WTC11 (cell line): ENCODE measurements around the gene FERMT1. TPM values are rescaled to one million over a fixed set of nuclear protein-coding genes. Genes with fewer than 3 reads are reported as not detected.

Experiments
- ATAC-seq: fragments of 200-7000 bp; cut with Tn5 transposase; 2 replicates; pipeline ENCODE4 v1.10.0; 2021; ENCODE audit warnings: mild to moderate bottlenecking, moderate library complexity
- CTCF ChIA-PET: fragments of 300-600 bp; sonication (Branson Sonifier 250); formaldehyde crosslinking; loops from one replicate; lab custom pipeline; 2021; ENCODE audit warnings: antibody characterized with exemption; lab: Charles Lee
- POLR2A ChIA-PET: fragments of 350-600 bp; sonication (Branson Sonifier 250); formaldehyde crosslinking; loops from one replicate; lab custom pipeline; 2021; ENCODE audit warnings: antibody characterized with exemption; lab: Charles Lee
- DNase-seq: peaks from one replicate; pipeline ENCODE4 v3.0.0; 2021; ENCODE audit warnings: low spot score
- H3K27ac Mint-ChIP-seq: 2 replicates; pipeline ENCODE4 v1.8.0; 2021; ENCODE audit warnings: mixed read lengths
- H3K27me3 Mint-ChIP-seq: 2 replicates; pipeline ENCODE4 v1.8.0; 2021; ENCODE audit warnings: low read depth, mild to moderate bottlenecking, moderate library complexity, mixed read lengths
- H3K36me3 Mint-ChIP-seq: 2 replicates; pipeline ENCODE4 v1.8.0; 2021; ENCODE audit warnings: mixed read lengths
- H3K4me1 Mint-ChIP-seq: 2 replicates; pipeline ENCODE4 v1.8.0; 2022; ENCODE audit warnings: mixed read lengths
- H3K4me3 Mint-ChIP-seq: 2 replicates; pipeline ENCODE4 v1.8.0; 2021; ENCODE audit warnings: mild to moderate bottlenecking, moderate library complexity, mixed read lengths
- H3K9me3 Mint-ChIP-seq: 2 replicates; pipeline ENCODE4 v1.8.0; 2021; ENCODE audit warnings: mixed read lengths
- AFF4 ChIP-seq: sonication (generic); formaldehyde crosslinking; IDR thresholded peaks from 2 replicates; pipeline ENCODE4 v1.8.1; 2023; ENCODE audit warnings: mild to moderate bottlenecking, missing genetic modification reagents, borderline replicate concordance
- CBFB ChIP-seq: sonication (generic); formaldehyde crosslinking; IDR thresholded peaks from 2 replicates; pipeline ENCODE4 v1.8.1; 2022; ENCODE audit warnings: mild to moderate bottlenecking, low read depth, missing genetic modification reagents
- CDX4 ChIP-seq: fragments of 250-450 bp; sonication (Bioruptor Pico); IDR thresholded peaks from 2 replicates; pipeline ENCODE4 v1.9.0; 2021; ENCODE audit warnings: moderate library complexity, mild to moderate bottlenecking, inconsistent platforms, borderline replicate concordance
- FOXP1 ChIP-seq: sonication (generic); formaldehyde crosslinking; IDR thresholded peaks from 2 replicates; pipeline ENCODE4 v1.8.0; 2022; ENCODE audit warnings: missing genetic modification reagents, mild to moderate bottlenecking, moderate library complexity, borderline replicate concordance
- PRRX2 ChIP-seq: fragments of 250-450 bp; sonication (Bioruptor Pico); IDR thresholded peaks from 2 replicates; pipeline ENCODE4 v1.8.0; 2021; ENCODE audit warnings: mild to moderate bottlenecking
- SMAD3 ChIP-seq: sonication (generic); formaldehyde crosslinking; IDR thresholded peaks from 2 replicates; pipeline ENCODE4 v1.8.0; 2022; ENCODE audit warnings: missing genetic modification reagents, mild to moderate bottlenecking, borderline replicate concordance
- SMAD4 ChIP-seq: sonication (generic); formaldehyde crosslinking; IDR thresholded peaks from 2 replicates; pipeline ENCODE4 v1.8.0; 2022; ENCODE audit warnings: mild to moderate bottlenecking, missing genetic modification reagents
- STAT6 ChIP-seq: sonication (generic); formaldehyde crosslinking; conservative IDR thresholded peaks from 2 replicates; pipeline ENCODE4 v1.8.1; 2023; ENCODE audit warnings: mild to moderate bottlenecking, low read depth, missing genetic modification reagents, moderate library complexity
- TEAD1 ChIP-seq: sonication (generic); formaldehyde crosslinking; IDR thresholded peaks from 2 replicates; pipeline ENCODE4 v1.8.0; 2022; ENCODE audit warnings: mild to moderate bottlenecking, missing genetic modification reagents
- ZMAT4 ChIP-seq: fragments of 250-450 bp; sonication (Bioruptor Pico); IDR thresholded peaks from 2 replicates; pipeline ENCODE4 v1.9.0; 2021; ENCODE audit warnings: mild to moderate bottlenecking
- ZNF281 ChIP-seq: sonication (generic); formaldehyde crosslinking; IDR thresholded peaks from 2 replicates; pipeline ENCODE4 v1.8.0; 2023; ENCODE audit warnings: mild to moderate bottlenecking, missing genetic modification reagents
- ZNF317 ChIP-seq: sonication (generic); formaldehyde crosslinking; IDR thresholded peaks from 2 replicates; pipeline ENCODE4 v1.8.1; 2023; ENCODE audit warnings: low read depth, mild to moderate bottlenecking, moderate library complexity, missing genetic modification reagents, borderline replicate concordance
- ZNF396 ChIP-seq: fragments of 250-450 bp; sonication (Bioruptor Pico); IDR thresholded peaks from 2 replicates; pipeline ENCODE4 v1.8.0; 2021; ENCODE audit warnings: mild to moderate bottlenecking, moderate library complexity, borderline replicate concordance
- total RNA-seq: library from RNA; stranded (reverse); gene quantifications from 3 replicates; pipeline ENCODE4 v1.2.3, GENCODE V29; 2021
- TF ChIP-seq, protein P1 (sequence below): fragments of 250-450 bp; sonication (Bioruptor Pico); conservative IDR thresholded peaks from 2 replicates; pipeline ENCODE4 v1.9.0; 2021; ENCODE audit warnings: mild to moderate bottlenecking

The FERMT1 gene
- total RNA-seq, 1 experiment from 2014 or later = 23.0 TPM

DNA sequence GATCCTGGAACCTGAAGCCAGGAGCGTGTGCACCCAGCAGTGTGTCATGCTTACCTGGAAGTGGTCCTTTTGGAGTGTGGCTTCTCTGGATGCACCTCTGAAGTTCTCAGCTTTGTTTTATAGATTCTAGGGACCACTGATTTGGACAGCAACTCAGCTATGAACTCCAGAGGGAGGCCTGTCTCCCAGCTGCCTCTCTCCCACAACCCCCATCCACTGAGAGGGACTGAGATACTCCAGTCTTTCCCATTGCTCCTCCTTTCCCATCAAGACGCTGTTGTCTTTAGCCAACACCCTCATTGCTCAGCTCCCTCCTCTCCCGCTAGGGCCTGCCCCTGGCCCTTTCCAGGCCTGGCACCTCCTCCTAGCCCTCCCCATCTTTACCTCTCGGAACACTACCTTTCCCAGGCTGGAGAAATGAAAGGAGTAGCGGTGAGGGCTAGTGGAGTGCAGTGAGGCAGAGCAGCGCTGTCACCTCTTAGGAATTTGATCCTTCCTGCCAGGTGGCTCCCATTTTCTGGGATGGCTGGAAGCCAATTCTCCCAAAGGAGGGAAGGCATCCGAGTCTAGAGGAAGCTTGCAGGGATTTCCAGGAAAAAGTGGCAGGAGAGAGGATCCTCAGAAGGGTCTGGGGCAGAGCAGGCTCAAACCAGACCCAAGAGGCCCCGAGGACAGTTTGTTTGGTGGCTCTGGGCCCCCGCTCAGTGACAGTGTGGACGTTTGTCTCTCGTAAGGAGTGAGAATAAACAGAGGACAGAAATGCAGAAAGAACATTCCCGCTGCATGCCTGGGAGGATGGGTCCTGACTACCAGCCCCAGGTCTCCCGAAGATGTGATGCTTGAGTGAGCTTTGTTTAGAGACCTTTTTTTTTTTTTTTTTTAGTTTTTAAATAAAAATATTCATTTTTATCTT lies 68.8 kb downstream of the FERMT1 start, which contains the start of gene LRRN4 (continued):
- no peak for TF ChIP-seq AFF4

- POLR2A ChIA-PET = interaction anchor here (0.9 kb wide), 1 partner anchor 12 kb away, joined by 3 read pairs; no protein-coding TSS in a partner anchor
- Mint-ChIP-seq H3K9me3 (no peaks in the 10 kb centered on the region), H3K4me1 (peaks cover 23% of the 10 kb centered on the region), H3K27ac (no peak overlapping the region)
- ATAC-seq = no peak
- no peak for TF ChIP-seq ZNF396 (CRISPR knock-in tag)
- no peak for TF ChIP-seq ZMAT4
- TF ChIP-seq ZNF281 (CRISPR knock-in tag) = no peak
- TF ChIP-seq SMAD3 (CRISPR knock-in tag) = no peak
- TF ChIP-seq STAT6 (CRISPR knock-in tag) = no peak
- no peak for TF ChIP-seq ZNF317 (CRISPR knock-in tag)
- TF ChIP-seq FOXP1 (CRISPR knock-in tag) = no peak
- TF ChIP-seq PRRX2 (CRISPR knock-in tag) = no peak
- no peak for TF ChIP-seq SMAD4
- TF ChIP-seq, protein P1, sequence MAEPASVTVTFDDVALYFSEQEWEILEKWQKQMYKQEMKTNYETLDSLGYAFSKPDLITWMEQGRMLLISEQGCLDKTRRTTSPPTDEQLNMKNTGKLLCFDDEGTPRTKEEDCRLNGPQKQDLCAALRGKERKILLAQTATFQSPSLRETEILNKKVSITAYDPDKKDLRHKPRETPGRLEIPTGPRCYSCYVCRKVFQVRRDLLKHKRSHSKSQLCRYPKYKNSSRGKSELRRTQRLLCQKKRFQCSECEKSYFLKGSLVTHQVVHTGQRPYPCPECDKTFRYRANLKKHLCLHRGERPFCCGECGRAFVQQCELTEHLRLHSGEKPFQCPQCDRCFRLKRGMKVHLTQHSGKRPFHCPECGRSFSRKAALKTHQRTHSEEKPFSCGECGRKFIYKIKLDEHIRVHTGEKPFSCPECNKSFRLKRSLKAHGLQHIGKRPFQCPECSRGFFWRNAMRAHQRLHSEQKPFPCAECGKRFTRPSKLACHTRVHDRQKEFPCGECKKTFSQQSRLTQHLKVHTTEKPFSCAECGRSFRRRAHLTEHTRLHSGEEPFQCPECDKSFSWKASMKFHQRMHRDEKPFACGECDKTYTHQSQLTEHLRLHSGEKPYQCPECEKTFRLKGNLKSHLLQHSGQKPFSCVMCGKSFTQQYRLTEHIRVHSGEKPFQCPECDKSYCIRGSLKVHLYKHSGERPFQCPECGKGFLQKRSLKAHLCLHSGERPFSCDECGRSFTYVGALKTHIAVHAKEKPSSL (CRISPR knock-in tag) = no peak
- TF ChIP-seq CBFB (CRISPR knock-in tag) = no peak
- TF ChIP-seq TEAD1 (CRISPR knock-in tag) = no peak
- no peak for TF ChIP-seq AFF4
- TF ChIP-seq CDX4 (CRISPR knock-in tag) = no peak
- TF ChIP-seq, all 79 proteins: peak for 0
- no peak for DNase-seq
- Mint-ChIP-seq H3K27me3 (peaks cover 65% of the 10 kb centered on the region), H3K36me3 (no peaks in the 10 kb centered on the region), H3K4me3 (peak overlapping the region; percentile 57)
- CTCF ChIA-PET = interaction anchor here (0.9 to 1.5 kb wide), 3 partner anchors 9 to 525 kb away, joined by 3 to 8 read pairs (median 6); no protein-coding TSS in a partner anchor
These were observed 69.6 kb downstream of the FERMT1 start for GRCh38 chr20:6053064-6053775.
